NT2/D1 (cell line): Measurements from ENCODE around the gene AASDH.

Experiments used
- DNase-seq: peaks from one replicate; pipeline ENCODE4 v3.0.0-alpha.2; 2011; ENCODE audit warnings: low read depth, low spot score
- H3K27me3 ChIP-seq: 2 replicates; pipeline ENCODE4 v1.6.0; 2011; ENCODE audit warnings: mild to moderate bottlenecking; ENCODE audit not compliant: insufficient read length, insufficient read depth
- H3K36me3 ChIP-seq: 2 replicates; pipeline ENCODE4 v1.6.1; 2011; ENCODE audit warnings: mild to moderate bottlenecking, low read length, mixed read lengths; ENCODE audit not compliant: insufficient read depth, insufficient read length
- H3K4me1 ChIP-seq: 2 replicates; pipeline ENCODE4 v1.5.1; 2011; ENCODE audit not compliant: insufficient read depth, insufficient read length
- H3K4me3 ChIP-seq: 2 replicates; pipeline ENCODE4 v1.5.1; 2011; ENCODE audit warnings: low read depth; ENCODE audit not compliant: insufficient read length
- H3K9ac ChIP-seq: 2 replicates; pipeline ENCODE4 v1.6.0; 2011; ENCODE audit warnings: low read depth; ENCODE audit not compliant: insufficient read length
- H3K9me3 ChIP-seq: 2 replicates; pipeline ENCODE4 v1.5.1; 2011; ENCODE audit warnings: mild to moderate bottlenecking, low read length; ENCODE audit not compliant: insufficient read depth
- SUZ12 ChIP-seq: IDR thresholded peaks from 2 replicates; pipeline ENCODE4 v1.6.1; 2011; ENCODE audit not compliant: insufficient read length, insufficient read depth; ENCODE audit errors: extremely low read depth
- YY1 ChIP-seq: IDR thresholded peaks from 2 replicates; pipeline ENCODE4 v1.6.1; 2011; ENCODE audit not compliant: insufficient read length, insufficient read depth
- ZNF274 ChIP-seq: IDR thresholded peaks from 2 replicates; pipeline ENCODE4 v1.6.1; 2011; ENCODE audit warnings: mild to moderate bottlenecking, low read depth, low read length

The AASDH gene

DNA sequence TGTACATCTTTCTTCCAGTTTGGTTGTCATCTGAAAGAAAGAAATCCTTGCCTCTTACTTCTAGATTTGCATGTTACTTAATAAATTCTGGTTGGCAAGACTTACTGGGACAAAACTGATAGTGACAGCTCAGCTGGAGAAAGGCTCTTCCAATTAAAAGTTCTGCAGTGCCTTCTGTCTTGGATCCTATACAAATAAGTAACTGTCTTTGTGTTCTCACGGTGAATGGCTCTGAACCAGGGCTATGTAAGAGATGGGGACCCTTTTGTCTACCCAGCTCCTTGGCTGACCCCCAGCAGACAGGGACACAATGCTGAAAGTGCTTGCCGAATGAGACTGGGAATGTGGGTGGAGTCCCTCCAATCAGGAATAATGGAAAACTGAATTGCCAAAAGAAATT is 89.5 kb downstream of the AASDH start:
- no peak for TF ChIP-seq SUZ12
- no peak for TF ChIP-seq ZNF274
- TF ChIP-seq YY1 = no peak
- H3K4me1 ChIP-seq = no peaks in the 10 kb centered on the region
- H3K4me3 ChIP-seq = no peak overlapping the region
- no peak overlapping the region for H3K9ac ChIP-seq
- no peaks in the 10 kb centered on the region for H3K9me3 ChIP-seq
- no peak for DNase-seq
- H3K36me3 ChIP-seq = no peaks in the 10 kb centered on the region
- H3K27me3 ChIP-seq = no peaks in the 10 kb centered on the region

DNA sequence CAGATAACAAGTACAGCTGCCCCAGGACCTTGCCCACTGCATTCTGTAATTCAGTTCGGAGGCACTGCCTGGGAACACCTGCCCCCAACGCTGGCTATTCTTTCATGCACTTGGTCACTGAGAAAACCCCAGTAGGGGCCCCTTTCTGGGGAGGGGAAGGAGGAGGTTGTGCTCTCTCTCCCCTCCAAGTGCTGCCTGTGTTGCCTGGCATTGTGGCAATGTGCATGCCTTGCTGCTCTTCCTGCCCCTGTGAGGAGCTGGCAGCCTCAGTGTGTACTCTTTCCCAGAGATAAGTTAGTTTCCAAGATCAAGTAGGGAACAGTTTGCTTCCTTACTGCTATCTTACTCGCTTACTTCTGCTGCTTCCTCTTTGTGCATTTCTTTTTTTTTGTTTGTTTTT is 90.8 kb downstream of the AASDH start:
- no peak overlapping the region for H3K9ac ChIP-seq

GRCh38 chr4:56293121-56293520 is 94.2 kb downstream of the AASDH start:
- no peaks in the 10 kb centered on the region for H3K36me3 ChIP-seq
- H3K4me1 ChIP-seq = no peaks in the 10 kb centered on the region
- no peak for DNase-seq
- no peaks in the 10 kb centered on the region for H3K9me3 ChIP-seq
- no peaks in the 10 kb centered on the region for H3K27me3 ChIP-seq
- TF ChIP-seq YY1 (no peak), SUZ12 (no peak), ZNF274 (no peak)
- H3K9ac ChIP-seq = no peak overlapping the region
- no peak overlapping the region for H3K4me3 ChIP-seq

More for the DNA sequence above, 90.8 kb downstream of the AASDH start:
- H3K4me1 ChIP-seq = no peaks in the 10 kb centered on the region
- TF ChIP-seq YY1 (no peak), ZNF274 (no peak), SUZ12 (no peak)
- no peaks in the 10 kb centered on the region for H3K9me3 ChIP-seq
- H3K27me3 ChIP-seq = no peaks in the 10 kb centered on the region
- no peaks in the 10 kb centered on the region for H3K36me3 ChIP-seq
- no peak for DNase-seq
- no peak overlapping the region for H3K4me3 ChIP-seq

DNA sequence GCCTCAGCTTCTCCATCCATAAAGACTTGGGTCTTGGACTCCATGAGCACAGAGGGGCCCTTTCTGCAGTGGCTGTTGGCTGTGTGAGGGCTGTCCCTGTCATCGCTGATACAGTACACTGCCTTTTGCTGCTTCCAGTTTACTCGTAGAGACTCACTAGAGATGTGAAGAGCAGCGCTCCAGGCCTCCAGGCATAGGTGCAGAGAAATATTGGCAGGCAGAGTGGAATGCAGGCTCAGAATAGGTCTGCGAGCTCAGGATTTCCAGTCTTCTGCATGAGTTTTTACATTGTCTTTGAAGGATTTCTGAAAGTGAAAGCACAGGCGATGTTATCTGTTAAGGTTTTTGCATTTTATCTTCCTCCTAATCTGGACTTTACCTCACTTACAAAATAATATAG is 97.4 kb downstream of the AASDH start:
- no peak overlapping the region for H3K4me3 ChIP-seq
- no peak for DNase-seq
- H3K27me3 ChIP-seq = no peaks in the 10 kb centered on the region
- no peaks in the 10 kb centered on the region for H3K4me1 ChIP-seq
- no peaks in the 10 kb centered on the region for H3K36me3 ChIP-seq
- H3K9ac ChIP-seq = no peak overlapping the region
- TF ChIP-seq SUZ12 = no peak
- TF ChIP-seq YY1 = no peak
- TF ChIP-seq ZNF274 = no peak
- H3K9me3 ChIP-seq = no peaks in the 10 kb centered on the region

GRCh38 chr4:56288663-56289062 is 98.6 kb downstream of the AASDH start:
- Histone ChIP-seq H3K27me3 (no peaks in the 10 kb centered on the region), H3K9ac (no peak overlapping the region), H3K4me1 (no peaks in the 10 kb centered on the region), H3K4me3 (no peak overlapping the region), H3K9me3 (no peaks in the 10 kb centered on the region), H3K36me3 (no peaks in the 10 kb centered on the region)
- DNase-seq = no peak
- TF ChIP-seq ZNF274 (no peak), YY1 (no peak), SUZ12 (no peak)
